Measurements from ENCODE around the gene CABP7.
A peak's percentile ranks its signal among the peaks of the same experiment; 100 is the strongest.

CABP7 gene

GRCh38 chr22:29773233-29773632, 53.4 kb downstream of the CABP7 start:
- DNase-seq (ENCODE audit: low spot score): peak; percentile 40

- DNase-seq (ENCODE audit: low spot score): no peak
Measured at GRCh38 chr22:29780220-29780619, 60.4 kb downstream of the CABP7 start.

- DNase-seq (ENCODE audit: low spot score): peak; percentile 90
Measured at GRCh38 chr22:29780748-29781676, 61.2 kb downstream of the CABP7 start.
